NCI-H2227 (cell line): ENCODE measurements around the gene TBC1D20.

Experiments used
- DNase-seq: peaks from one replicate; lab custom pipeline; 2025; ENCODE audit not compliant: unreplicated experiment; lab: John Stamatoyannopoulos, UW

Gene TBC1D20

GRCh38 chr20:420721-421574 lies 41.4 kb downstream of the TBC1D20 start:
- no peak for DNase-seq

DNA sequence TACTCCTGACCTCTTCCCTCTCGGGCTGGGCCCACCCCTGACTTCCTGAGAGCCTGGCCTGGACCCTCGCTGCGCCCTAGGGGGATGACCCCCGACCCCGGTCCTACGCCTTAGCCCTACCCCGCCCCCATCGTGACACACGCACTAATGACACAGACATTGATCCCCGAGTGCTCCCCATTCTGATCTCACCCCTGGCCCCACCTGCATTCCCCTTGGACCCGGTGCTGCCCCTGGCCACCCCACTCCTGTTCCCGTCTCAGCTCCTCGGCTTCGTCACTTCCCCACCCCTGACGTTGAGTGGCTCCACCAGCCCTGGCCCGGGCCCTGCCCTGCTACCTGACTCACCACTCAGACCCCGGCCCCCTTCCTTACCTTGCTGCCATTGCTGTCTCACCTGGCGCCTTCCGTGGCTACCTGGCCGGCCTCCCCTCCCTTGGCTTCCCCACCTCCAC lies 42.1 kb downstream of the TBC1D20 start:
- no peak for DNase-seq

DNA sequence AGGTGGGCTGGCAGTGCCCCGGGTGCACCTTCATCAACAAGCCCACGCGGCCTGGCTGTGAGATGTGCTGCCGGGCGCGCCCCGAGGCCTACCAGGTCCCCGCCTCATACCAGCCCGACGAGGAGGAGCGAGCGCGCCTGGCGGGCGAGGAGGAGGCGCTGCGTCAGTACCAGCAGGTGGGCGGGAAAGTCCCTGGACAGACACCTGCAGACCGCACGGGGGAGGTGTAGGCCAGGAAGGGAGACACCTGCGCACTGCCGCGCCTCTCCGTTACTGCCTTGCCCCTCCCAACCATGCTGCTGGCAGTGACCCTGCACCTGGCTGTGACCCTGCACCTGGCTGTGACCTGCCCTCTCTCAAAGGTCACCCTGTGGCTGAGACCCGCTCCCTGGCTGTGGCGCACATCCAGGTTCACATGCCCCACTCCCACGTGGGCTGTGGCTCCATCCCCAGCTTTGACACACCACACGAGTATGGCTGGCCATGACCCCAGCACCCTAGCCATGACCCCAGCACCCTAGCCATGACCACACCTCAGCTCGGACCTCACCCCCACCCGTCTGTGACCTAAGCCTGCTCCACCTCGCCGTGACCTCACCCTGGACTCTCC lies 42.7 kb downstream of the TBC1D20 start:
- DNase-seq: no peak

GRCh38 chr20:418858-419365 lies 43.4 kb downstream of the TBC1D20 start:
- no peak for DNase-seq

DNA sequence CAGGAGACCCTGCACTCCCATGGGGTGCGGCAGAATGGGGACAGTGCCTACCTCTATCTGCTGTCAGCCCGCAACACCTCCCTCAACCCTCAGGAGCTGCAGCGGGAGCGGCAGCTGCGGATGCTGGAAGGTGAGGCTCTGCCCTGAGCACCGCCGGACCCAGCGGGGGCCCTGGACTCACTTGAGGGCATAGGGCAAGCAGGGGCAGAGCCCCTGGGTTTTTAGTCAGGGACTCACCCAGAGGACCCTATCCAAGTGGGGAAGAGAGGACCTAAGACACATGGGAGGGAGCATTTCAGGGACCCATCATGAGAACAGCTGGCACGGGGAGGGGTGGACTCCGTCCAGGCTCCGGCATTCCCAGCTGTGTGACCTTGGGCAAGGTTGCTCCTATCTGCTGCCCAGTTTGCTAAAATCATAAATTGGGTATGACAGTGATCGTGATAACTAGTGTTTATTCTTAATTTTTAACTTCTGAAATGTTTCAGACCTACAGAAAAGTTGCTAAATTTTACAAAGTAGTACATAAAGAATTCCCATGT lies 44.5 kb downstream of the TBC1D20 start:
- DNase-seq: no peak

DNA sequence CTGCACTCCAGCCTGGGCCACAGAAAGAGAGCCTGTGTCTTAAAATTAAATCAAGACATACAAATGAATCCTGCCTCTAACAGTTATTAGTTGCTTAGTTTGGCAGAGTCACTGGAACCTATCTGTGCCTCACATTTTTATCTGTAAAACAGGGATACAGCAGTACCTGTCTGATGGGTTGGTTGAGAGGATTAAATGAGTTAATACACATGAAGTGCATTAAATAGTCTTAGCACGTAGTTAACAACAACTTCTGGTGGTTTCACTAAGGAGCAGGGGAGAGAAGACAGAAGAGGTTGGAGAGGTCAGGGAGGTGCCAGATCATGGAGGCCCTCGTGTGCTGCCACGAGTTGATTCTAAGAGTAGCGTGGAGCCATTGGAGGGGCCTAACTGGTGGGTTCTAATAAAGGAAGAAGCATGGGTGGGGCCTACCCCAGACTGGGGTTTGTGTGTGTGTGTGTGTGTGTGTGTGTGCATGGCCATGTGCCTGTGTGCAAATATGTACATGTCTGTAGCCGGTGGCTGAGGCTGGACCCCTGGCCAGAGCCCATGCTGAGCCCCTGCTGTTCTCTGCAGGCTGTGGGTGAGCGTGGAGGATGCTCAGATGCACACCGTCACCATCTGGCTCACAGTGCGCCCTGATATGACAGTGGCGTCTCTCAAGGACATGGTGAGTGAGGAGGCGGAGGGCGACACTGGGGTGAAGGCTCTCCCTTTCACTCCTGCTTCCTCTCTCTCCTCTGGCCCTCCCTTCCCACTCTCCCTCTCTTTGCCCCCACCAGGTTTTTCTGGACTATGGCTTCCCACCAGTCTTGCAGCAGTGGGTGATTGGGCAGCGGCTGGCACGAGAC lies 45.2 kb downstream of the TBC1D20 start:
- DNase-seq: no peak

DNA sequence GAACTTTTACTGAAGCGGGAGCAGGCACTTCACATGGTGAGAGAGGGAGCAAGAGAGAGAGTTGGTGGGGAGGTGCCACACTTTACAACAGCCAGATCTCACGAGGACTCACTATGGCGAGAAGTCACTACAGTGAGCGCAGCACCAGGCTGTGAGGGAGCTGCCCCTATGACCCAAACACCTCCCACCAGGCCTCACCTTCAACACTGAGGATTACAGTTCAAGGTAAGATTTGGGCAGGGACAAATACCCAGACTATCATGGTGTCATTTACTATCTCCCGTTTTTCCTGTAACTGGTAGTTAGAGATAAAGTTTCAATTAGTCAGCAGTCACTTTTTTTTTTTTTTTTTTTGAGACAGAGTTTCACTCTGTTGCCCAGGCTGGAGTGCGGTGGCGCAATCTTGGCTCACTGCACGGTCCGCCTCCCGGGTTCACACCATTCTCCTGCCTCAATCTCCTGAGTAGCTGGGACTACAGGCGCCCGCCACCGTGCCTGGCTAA lies 46.5 kb downstream of the TBC1D20 start:
- DNase-seq: no peak

DNA sequence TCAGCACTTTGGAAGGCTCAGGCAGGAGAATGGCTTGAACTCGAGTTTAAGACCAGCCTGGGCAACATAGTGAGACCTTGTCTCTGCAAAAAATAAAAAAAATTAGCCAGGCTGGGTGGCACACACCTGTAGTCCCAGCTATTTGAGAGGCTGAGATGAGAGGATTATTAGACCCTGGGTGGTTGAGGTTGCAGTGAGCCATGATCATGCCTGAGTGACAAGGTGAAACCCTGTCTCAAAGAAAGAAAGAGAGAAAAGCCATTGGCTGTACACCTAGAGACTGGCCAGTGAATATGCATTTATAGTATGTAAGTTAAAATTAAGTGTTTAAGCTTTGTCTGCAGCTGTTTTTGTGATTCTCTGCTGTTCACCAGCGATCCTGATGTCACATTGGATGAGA lies 48.2 kb downstream of the TBC1D20 start:
- DNase-seq: no peak

- DNase-seq: no peak
These were observed 50.3 kb downstream of the TBC1D20 start for GRCh38 chr20:412081-412480.

DNA sequence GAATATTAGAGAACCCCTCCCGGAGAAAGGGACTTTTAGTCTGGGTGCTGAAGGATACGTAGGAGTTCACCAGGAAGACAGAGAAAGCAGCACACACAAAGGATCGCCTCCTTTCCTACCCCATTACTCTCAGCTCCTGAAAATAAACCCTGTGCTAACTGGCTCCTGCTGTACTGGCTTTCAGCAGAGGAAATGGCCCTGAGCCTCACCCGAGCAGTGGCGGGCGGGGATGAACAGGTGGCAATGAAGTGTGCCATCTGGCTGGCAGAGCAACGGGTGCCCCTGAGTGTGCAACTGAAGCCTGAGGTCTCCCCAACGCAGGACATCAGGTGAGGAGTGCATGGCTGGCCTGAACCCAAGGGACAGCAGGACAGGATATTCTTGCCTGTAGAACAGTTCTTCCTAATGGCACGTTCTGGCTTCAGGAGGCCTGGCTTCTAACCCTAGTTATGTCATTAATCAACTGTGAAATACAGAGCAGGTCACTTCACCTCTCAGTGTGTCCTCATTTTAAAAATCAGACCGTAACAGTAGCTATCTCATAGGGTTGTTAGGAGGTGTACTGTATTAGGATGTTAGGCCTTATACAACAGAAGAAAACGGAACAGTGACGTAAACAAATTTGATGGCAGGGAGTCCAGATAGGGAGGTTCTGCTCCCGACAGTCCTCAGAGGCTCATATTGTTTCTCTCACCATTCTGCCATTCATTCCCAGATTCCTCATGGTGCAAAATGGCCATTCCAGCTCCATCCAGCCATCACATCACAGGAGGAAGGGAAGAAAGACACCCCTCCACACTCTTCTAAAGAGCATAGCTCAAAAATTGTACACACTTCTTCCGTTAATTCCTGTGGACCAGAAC lies 52.4 kb downstream of the TBC1D20 start:
- DNase-seq: no peak

- DNase-seq: no peak
These were observed 53.3 kb downstream of the TBC1D20 start for GRCh38 chr20:408843-409696.

- peak; percentile 85 for DNase-seq
These were observed 54.1 kb downstream of the TBC1D20 start, which contains the start of gene RBCK1 for GRCh38 chr20:407953-408842. RBCK1 (plus strand) TSS chr20:408299; CDS start chr20:408758, 459 bp downstream.

DNA sequence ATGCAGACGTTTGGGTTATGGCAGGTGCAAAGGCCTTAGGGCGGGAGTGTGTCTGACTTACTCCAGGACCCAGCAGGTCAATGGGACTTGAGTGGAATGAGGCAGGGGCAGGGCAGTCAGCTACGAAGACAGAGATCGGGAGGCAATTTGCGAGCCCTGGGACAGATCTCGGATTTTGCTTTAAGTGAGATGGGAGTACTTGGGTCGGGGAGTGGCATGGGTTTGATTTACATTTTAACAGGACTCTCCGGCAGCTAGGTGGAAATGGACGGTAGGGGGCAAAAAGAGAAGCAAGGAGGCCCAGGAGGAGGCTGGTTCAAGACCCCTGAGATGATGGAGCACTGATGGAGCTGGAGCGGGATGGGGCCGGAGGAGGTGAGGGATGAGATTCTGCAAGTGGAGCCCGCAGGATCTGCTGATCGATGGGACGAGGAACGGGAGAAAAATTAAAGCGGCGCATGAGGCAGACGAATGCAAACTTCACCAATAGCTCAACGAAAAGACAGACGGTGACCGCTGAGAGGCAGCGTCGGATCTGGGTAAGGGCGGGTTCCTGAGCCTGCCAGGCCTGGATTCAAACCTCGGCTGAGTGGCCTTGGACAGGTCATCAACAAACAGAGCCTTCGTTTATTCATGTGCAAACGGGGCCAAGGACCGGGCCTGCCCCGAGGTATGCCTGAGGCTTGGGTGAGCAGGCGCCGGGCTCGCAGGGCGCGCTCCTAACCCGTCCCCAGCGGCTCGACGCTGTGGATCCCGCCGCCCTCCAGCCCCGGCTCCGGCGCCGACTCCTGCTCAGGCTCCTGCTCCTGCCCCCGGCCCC lies 55.0 kb downstream of the TBC1D20 start:
- DNase-seq: peak; percentile 81

DNA sequence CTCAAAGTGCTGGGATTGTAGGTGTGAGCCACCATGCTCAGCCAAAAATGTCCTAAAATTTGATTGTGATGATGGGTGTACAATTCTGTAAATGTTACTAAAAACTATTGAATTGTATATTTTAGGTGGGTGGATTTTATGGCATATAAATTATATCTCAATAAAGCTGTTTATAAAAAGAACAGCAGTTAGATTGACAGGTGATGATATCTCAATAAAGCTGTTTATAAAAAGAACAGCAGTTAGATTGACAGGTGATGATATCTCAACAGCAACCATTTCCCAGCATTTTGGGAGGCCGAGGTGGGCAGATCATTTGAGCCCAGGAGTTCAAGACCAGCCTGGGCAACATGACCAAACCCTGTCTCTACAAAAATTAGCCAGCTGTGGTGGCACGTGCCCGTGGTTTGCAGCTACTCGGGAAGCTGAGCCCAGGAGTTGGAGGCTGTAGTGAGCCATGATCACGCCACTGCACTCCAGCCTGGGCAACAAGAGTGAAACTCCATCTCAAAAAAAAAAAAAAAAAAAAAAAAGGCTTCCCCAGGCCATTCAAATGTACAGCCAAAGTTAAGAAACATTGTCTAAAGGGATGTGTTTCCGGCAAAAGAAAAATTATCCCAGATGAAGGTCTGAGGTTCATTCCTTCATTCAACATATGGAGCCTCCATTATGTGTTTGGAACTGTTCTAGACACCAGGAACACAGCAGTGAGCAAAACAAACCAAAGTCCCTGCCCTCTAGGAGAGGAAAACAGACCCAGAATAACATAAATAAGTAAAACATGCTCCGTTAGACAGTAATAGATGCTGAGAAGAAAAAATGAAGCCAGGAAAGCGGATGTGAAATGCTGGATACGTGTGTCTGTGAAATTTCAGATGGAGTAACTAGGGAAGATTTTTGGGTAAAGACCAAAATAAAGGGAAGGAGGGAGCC lies 55.9 kb downstream of the TBC1D20 start:
- no peak for DNase-seq

DNA sequence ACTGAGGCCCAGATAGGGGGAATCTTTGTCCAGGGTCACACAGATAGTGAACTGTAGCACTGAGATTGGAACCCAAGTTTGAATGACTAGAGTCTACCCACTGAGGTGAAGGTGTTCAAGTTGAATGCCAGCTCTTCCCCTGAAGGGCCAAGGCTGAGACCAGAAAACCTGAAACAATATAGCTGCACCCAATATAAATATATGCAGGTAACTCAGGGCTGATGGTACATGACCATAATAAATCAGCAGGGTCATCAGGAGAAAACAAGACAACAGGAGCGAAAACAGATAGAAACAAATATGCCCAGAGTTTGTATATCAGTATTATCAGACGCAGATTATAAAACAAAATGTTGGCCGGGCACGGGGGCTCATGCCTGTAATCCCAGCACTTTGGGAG lies 58.2 kb downstream of the TBC1D20 start:
- no peak for DNase-seq

- no peak for DNase-seq
These were observed 58.8 kb downstream of the TBC1D20 start for GRCh38 chr20:403582-403957.
